ENCODE data around the gene DCP2. TPM values are rescaled to one million over a fixed set of nuclear protein-coding genes. Genes with fewer than 3 reads are reported as not detected.

The DCP2 gene
- total RNA-seq, 1 experiment from 2014 or later, result 176 TPM

DNA sequence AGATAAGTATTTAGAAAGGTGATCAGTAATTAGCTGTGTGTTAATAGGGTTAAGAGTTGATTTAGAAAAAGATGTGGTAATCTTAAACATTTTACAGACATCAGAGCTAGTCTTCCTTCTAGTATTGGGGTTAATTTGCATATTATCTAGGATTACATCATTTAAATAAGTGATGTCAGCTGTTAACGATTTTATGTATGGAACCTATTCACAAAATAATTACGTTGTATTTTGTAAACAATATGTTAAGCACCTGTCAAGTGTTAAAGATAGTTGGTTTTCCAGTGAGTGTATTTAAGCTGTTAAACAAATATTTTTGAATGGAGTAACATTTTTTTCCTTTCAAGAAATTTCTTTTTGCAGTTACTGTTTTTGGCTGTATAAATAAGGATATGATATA lies 2.2 kb downstream of the DCP2 start:
- Histone ChIP-seq H2BK15ac (ENCODE audit: low read depth, low read length) (no peak overlapping the region), H3K9ac (ENCODE audit: extremely low read depth, insufficient read length, low read length) (no peak overlapping the region), H2AK5ac (ENCODE audit: insufficient read length, low read length) (no peak overlapping the region), H3K79me1 (ENCODE audit: insufficient read depth, low read depth, low read length, poor library complexity, severe bottlenecking) (no peaks in the 10 kb centered on the region), H3K56ac (ENCODE audit: insufficient read length, low read depth, low read length) (no peak overlapping the region), H2BK20ac (ENCODE audit: low read depth, low read length, poor library complexity, severe bottlenecking) (no peak overlapping the region), H3K27ac (ENCODE audit: insufficient read length, low read depth, low read length) (no peak overlapping the region), H3K23ac (ENCODE audit: insufficient read length, low read depth, low read length) (no peak overlapping the region), H3K23me2 (ENCODE audit: insufficient read length, low read depth, low read length, poor library complexity, severe bottlenecking) (peaks cover 8% of the 10 kb centered on the region), H3K18ac (ENCODE audit: insufficient read length, low read depth, low read length) (no peak overlapping the region), H3K4me2 (ENCODE audit: insufficient read depth, insufficient read length, low read length) (no peak overlapping the region), H3T11ph (ENCODE audit: low read length) (no peak overlapping the region), H3K9me3 (ENCODE audit: control insufficient read depth, low read depth, low read length) (no peaks in the 10 kb centered on the region), H2BK12ac (ENCODE audit: insufficient read length, low read depth, low read length) (no peak overlapping the region), H3K14ac (ENCODE audit: insufficient read depth, low read length) (no peak overlapping the region), H3K4ac (ENCODE audit: low read depth, low read length) (no peak overlapping the region), H2BK5ac (ENCODE audit: insufficient read length, low read length) (no peak overlapping the region), H4K5ac (ENCODE audit: insufficient read length, low read depth, low read length) (no peak overlapping the region), H3K27me3 (ENCODE audit: insufficient read depth, low read length) (no peaks in the 10 kb centered on the region), H4K8ac (replicated peaks; ENCODE audit: insufficient read length, low read depth, low read length) (no peak overlapping the region), H4K91ac (ENCODE audit: insufficient read length, low read depth, low read length) (no peak overlapping the region), H4K20me1 (ENCODE audit: control insufficient read depth, insufficient read depth, insufficient read length) (no peaks in the 10 kb centered on the region), H2BK120ac (ENCODE audit: low read depth, low read length, poor library complexity, severe bottlenecking) (no peak overlapping the region), H2AFZ (ENCODE audit: low read length) (no peak overlapping the region), H3K4me1 (ENCODE audit: insufficient read depth, low read length) (peaks cover 3% of the 10 kb centered on the region; the same call in 1 of the 2 replicates), H3K79me2 (ENCODE audit: insufficient read depth, low read length) (peaks cover 38% of the 10 kb centered on the region; the same call in 1 of the 2 replicates)
- H3K27ac Mint-ChIP-seq, result no peak overlapping the region
- H3K27me3 Mint-ChIP-seq (ENCODE audit: low read depth), result no peaks in the 10 kb centered on the region
- DNase-seq, result no peak
- peaks cover 47 to 49% of the 10 kb centered on the region in 2 experiments for H3K4me1 Mint-ChIP-seq
- peaks cover 2 to 17% (median 14%) of the 10 kb centered on the region in 3 experiments; a peak in 5 of 7 replicates for H3K36me3 Mint-ChIP-seq (ENCODE audit: insufficient read depth in 1 of 3, low read depth in 3 of 3)
- WGBS (ENCODE audit: extremely low coverage, insufficient read length, low lambda C conversion rate), result no CpG with 5 or more reads among the region's 2 CpGs
- H3K9me3 Mint-ChIP-seq, result no peaks in the 10 kb centered on the region; a peak in 1 of 5 replicates
- TF ChIP-seq, protein P1, sequence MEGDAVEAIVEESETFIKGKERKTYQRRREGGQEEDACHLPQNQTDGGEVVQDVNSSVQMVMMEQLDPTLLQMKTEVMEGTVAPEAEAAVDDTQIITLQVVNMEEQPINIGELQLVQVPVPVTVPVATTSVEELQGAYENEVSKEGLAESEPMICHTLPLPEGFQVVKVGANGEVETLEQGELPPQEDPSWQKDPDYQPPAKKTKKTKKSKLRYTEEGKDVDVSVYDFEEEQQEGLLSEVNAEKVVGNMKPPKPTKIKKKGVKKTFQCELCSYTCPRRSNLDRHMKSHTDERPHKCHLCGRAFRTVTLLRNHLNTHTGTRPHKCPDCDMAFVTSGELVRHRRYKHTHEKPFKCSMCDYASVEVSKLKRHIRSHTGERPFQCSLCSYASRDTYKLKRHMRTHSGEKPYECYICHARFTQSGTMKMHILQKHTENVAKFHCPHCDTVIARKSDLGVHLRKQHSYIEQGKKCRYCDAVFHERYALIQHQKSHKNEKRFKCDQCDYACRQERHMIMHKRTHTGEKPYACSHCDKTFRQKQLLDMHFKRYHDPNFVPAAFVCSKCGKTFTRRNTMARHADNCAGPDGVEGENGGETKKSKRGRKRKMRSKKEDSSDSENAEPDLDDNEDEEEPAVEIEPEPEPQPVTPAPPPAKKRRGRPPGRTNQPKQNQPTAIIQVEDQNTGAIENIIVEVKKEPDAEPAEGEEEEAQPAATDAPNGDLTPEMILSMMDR (conservative IDR thresholded peaks at IDR 0.05), result no peak
- peak overlapping the region; percentile 98 for H3K4me3 Mint-ChIP-seq

Measured in H9 (cell line).